GM18519 (cell line): ENCODE measurements around the gene NFATC2.

ENCODE experiments used
- ATAC-seq: cut with Tn5 transposase; IDR thresholded peaks from one replicate; pipeline ENCODE4 v1.9.1; 2021; ENCODE audit warnings: mild to moderate bottlenecking, moderate library complexity; ENCODE audit not compliant: unreplicated experiment, low FRiP score

The NFATC2 gene

DNA sequence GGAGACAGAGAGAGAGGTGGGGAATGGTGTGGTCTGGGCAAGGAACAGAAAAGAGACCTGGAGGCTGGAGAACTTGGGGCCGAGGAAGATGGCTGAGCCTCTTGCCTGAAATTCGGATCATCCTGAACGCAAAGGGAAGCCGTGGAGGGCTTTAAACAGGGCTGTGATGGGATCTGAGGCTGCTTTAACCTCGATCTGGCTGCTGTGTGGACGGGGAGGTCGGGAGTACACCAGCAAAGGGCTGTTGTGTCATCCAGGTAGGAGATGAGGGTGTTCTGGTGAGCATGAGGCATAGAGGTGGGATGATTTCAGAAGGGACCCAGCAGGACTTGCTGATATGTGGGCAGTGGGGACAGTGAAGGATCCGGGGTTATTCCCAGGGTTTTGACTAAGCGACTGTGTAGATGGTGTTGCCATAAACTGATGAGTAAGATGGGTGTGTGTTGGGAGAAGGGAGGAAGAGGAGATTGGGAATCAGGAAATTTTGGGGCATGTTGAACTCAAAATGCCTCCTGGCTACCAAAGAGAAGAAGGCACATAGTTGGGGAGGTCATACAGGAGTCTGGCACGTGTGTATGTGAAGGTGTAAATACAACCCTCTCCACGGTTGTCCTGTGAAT lies 158.5 kb downstream of the NFATC2 start:
- ATAC-seq, result no peak

DNA sequence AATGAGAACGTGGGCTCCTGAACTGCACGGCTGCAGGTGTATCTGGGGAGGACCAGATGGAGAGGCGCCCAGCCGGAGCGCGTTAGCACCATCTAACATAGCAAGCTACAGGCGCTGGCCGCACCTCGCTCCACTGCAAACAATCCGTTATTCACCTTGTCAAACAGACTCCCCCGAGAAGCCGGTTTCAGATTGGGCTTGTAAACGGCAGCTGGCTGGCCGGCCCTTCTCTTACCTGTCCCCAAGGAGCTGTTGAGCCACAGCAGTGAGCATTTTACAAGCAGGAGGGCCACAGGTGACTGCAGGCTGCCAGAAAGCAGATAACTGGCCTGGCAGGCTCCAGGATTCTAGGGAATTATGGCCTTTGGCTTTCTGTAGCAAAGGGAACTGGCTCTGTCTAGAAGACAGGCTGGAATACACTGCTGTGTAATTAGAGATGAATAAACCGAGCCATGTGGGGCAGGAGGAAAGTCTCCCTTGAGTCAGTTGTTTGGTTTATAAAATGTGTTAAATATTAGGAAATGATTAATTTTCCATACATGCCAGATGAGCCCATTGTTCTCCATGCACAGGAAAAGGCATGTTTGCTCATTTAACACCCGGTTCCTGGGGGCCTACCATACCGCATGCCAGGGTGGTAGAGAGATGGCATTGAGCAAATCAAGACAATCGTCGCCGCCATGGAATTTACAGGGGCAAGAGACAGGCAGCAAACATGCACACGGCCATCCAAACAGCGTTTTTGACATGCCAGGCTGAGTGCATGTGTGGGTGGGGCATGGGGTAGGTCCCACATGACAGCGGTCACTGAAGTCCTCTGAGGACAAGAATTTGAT lies 159.3 kb downstream of the NFATC2 start:
- ATAC-seq, result no peak

DNA sequence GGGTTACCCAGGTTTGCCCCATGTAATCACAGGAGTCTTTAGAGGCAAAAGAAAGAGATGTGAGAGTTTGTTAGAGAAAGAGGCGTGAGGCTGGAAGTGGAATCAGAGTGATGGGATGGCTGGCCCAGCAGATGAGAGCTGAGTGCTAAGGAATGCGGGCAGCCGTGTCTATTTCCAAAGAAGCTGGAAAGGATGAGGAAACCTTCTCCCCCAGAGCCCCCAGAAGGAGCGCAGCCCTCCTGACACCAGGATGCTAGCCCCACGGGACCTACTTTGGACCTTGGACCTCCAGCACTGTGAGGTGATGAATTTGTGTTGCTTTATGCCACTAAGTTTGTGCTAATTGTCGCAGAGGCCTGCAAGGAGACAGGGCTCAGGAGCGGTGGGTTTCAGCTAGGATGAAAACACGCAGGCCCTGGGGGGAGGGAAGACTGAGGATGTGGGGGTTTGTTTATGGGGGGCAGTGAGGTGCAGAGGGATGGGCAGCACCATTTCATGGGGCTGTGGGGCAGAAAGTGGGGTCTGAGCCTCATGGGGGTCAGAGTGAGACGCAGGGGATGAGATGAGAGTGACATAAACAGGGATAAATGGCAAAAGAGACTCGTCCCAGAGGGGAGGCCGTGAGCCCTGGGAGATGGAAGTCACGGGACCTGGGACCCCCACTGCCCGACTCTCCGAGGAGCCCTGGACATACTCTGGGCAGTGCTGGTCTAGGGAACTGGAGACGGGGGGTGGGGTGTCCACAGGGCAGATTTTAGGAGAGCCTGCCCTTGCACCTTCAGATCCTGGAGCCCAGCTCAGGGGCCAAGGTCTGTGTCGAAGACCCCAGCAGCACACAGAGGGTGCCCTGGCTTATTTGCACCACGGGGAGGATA lies 160.2 kb downstream of the NFATC2 start:
- no peak for ATAC-seq

GRCh38 chr20:51381557-51381956 lies 161.0 kb downstream of the NFATC2 start:
- ATAC-seq, result no peak

- ATAC-seq, result no peak
Measured at GRCh38 chr20:51380401-51381385, 161.8 kb downstream of the NFATC2 start.

DNA sequence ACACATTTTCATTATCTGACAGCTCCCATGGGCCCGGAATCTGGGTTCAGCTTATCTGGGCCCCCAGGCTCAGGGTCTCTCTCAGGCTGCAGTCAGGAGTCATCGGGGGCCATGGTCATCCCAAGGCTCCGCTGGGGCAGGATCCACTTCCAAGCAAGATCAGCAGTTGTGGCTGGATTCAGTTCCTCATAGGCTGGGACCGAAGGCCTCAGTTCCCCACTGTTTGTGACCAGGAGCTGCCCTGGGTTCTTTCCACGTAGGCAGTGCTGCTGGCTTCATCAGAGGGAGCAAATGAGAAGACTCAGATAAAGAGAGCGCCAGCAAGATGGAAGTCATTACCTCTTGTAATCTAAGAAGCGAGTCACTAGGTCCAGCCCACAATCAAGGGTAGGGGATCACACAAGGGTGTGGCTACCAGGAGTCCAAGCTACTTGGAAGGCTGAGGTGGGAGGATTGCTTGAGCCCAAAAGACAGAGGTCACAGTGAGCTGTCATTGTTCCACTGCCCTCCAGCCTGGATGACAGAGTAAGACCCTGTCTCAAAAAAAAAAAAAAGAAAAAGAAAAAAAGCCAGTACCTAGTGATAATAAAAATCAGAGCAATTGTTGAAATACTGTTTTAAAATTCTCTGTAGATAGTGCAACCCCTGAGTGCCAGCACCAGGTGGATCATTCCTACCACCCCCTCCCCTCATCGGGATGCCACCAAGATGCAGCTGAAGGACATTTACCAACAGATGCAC lies 162.7 kb downstream of the NFATC2 start:
- no peak for ATAC-seq

GRCh38 chr20:51378171-51378928 lies 164.2 kb downstream of the NFATC2 start:
- no peak for ATAC-seq

DNA sequence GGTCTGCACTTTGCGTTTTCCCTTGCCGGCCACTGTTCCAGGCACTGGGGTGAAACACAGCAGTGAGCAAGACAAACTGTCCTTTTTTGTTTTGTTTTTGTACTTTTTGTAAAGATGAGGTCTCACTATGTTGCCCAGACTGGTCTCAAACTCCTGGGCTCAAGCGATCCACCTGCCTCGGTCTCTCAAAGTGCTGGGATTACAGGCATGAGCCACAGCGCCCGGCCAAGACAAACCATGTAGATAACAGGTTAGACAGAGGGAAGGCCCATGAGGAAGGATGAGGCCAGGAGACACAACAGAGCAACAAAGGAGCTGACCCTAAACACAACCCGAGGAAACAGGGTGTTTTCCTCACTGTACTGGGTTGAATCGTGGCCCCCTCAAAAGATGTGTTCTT lies 165.4 kb downstream of the NFATC2 start:
- ATAC-seq, result no peak

GRCh38 chr20:51376111-51376510 lies 166.4 kb downstream of the NFATC2 start:
- ATAC-seq, result no peak

DNA sequence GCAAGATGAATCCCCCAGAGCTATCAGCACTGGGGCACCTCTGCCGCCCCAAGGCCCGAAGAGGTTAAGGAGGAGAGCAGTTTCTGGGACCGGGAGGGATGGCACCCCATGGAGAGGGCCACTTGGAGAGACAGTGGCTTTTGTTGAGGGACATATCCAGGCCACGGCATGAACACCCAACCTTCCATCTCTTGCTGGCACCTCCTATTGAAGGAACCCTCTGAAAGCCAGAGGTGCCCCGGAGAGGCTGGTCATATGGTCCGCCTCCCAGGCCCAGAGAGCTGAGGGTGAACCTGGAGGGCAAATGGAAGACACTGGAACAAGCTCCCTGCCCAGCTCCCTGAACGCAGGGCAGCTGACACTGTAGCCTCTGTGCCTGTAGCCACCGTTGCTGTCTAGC lies 167.0 kb downstream of the NFATC2 start:
- ATAC-seq, result no peak

- no peak for ATAC-seq
Measured at GRCh38 chr20:51374961-51375360, 167.6 kb downstream of the NFATC2 start.

DNA sequence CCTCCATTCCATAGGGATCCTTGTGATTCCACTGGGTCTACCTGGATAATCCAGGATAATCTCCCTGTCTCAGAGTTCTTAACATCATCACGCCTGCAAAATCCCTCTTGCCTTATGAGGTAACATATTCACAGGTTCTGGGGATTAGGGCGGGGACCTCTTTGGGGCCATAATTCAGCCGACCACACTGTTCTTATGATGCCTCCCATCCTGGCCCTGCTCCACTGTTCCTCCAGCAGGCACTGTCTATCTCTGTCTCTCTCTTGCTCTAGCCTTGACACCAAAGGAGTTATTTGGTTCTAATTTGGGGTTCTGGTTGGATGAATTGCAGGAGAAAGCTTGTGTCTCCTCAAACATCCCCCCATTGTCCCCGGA lies 168.1 kb downstream of the NFATC2 start:
- no peak for ATAC-seq

GRCh38 chr20:51373713-51374455 lies 168.6 kb downstream of the NFATC2 start:
- ATAC-seq, result no peak

GRCh38 chr20:51372966-51373365 lies 169.6 kb downstream of the NFATC2 start:
- ATAC-seq, result no peak

DNA sequence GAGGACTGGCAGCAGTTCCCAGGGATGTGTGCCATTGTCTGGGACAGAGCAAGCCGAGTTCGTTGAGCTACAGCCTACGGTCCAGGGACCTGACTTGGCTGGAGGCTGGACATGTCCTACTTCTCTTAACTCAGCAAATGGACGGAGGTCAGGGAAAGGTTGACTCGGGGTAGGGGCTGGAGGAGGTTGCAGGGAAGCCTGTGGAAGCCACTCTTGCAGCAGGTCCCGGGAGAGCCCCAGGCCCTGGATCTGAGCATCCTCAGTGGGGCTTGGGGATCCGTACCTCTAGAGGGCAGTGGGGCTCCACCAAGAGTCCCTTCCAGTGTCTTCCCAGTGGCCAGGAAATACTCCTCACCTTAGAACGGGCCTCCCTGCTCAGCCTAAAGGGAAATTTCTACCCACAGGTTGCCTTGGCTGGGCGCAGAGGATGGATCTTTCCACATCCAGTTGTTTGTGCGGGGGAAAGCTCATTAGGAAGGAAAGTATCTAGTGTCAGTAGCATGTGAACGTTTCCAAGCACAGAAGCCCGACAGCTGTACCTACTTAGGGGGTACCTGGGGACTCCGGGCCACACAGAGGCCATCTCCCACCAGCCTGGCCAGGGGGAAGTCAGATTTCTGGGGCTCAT lies 170.2 kb downstream of the NFATC2 start:
- ATAC-seq, result no peak

DNA sequence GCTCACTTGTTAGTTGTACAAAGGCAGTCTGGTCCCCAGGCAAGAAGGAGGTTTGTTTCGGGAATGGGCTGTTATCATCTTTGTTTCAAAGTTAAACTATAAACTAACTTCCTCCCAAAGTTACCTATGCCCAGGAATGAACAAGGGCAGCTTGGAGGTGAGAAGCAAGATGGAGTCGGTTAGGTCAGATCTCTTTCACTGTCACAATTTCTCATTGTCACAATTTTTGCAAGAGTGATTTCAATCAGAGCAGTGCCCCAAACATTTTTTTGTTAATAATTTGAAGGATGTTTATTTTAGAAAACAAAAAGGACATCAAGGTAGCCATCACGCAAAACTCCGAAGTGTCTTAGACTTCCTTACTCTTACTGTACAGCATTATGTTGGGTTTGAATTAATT lies 170.8 kb downstream of the NFATC2 start:
- ATAC-seq, result no peak

- ATAC-seq, result no peak
Measured at GRCh38 chr20:51369503-51369902, 173.0 kb downstream of the NFATC2 start.
